ENCODE results near the gene MBD2.
"Not testable (repeated sequence)": the region's sequence is repeated elsewhere in the genome, so short reads cannot be mapped to it uniquely, and the experiment has no call there.

MBD2 gene

DNA sequence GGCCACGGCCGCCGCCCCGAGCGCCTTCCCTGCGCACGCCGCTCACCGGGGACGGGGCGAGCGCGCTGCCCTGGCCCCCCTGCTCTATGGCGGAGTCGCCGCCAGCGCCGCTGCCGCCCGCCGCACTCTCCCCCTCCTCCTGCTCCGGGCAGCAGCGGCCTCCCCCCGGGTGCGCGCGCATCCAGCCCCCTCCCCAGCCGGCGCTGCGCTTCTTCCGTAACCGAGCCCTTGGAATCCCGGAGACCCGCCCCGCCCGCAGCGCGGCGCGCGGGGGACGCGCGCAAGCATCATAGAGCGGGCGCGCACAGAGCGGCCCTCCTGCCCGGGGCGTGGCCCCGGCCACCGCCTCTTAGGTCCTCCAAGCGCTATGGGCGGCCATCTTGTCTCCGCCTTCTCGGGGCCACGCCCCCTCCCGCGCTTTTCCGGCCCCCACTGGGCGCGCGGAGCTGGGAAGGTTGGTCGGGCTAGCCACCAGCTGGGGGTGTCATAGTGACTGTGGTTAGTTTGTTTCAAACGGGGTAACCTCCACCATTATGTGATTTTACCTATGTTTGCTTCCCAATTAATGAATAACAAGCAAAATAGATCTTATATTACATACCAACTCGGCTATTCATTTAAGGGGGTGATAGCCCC, at the start of gene MBD2:
TSS of gene MBD2 (minus strand) at position 291 of the 636 bp plus-strand sequence. CDS start at position 181, 110 bp downstream.
- DNase-seq: peak; percentile 94

- DNase-seq: peak; percentile 60
Observed at GRCh38 chr18:54269893-54270844, 45.7 kb upstream of the MBD2 start.

DNA sequence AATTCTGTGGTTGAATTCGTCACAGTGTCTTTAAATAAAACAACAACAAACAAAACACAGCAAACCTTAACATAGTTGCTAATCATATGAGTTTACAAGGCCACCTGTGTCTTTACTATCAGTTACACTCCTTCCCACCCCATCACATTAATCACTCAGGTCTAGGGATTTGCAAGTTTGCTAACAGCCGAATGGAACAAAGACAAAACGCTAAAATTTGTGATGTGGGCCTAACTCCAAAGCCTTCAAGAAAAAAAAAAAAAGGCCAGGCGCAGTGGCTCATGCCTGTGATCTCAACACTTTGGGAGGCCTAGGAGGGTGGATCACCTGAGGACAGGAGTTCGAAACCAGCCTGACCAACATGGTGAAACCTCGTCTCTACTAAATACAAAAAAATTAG, 44.3 kb upstream of the MBD2 start:
- no peak for DNase-seq

DNA sequence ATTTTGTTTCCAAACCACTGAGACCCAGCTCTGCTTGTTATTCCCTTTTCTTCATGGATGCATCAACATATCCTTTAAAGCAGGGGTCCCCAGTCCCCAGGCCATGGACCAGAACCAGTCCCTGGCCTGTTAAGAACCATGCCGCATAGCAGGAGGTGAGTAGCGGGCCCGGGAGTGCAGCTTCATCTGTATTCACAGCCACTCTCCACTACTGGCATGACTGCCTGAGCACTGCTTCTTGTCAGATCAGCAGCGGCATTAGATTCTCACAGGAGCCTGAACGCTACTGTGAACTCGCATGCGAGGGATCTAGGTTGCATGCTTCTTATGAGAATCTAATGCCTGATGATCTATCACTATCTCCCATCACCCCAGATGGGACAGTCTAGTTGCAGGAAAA, 43.2 kb upstream of the MBD2 start:
- DNase-seq: no peak

DNA sequence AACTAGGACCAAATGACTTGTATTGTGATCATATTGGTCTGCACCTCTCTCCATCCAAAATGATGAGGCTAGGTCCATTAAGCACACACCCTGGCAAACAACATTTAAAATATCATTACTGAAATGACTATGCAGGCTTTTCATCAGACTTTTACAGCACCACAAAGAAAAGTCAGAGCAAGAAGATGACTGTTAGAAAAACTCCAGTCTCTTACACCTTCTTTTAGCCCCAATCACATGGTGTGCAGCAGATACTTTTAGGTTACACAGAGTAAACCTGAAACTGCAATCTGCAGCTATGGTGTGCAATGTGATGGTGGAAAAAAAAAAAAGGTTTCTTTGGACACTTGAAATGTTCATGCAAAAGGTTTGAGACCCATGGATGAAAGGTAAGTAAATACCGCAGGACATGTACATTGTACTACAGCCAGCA, 39.5 kb upstream of the MBD2 start:
- DNase-seq: no peak

- peak; percentile 14 for DNase-seq
Observed at GRCh38 chr18:54261894-54262293, 37.4 kb upstream of the MBD2 start.

DNA sequence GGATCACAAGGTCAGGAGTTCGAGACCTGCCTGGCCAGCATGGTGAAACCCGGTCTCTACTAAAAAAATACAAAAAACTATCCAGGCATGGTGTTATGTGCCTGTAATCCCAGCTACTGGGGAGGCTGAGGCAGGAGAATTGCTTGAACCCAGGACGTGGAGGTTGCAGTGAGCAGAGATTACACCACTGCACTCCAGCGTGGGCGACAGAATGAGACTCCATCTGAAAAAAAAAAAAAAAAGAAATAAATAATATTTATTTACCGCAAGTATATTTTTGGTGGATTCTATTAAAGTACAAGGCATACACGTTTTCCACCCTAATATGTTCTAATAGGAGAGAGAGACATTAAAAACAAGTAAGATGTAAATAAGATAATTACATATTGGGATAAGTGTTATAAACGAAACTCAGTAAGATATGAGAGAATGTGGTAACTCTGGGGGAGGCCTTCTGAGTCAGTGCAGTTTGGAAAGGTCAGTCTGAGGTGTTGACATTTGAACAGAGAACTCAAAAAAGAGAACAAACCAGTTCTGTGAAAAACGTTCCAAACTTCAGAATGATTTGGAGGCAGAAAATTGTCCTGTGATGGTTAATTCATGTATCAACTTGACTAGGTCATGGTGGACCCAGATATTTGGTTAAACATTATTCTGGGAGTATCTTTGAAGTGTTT, 36.1 kb upstream of the MBD2 start:
- peak; percentile 13 for DNase-seq

DNA sequence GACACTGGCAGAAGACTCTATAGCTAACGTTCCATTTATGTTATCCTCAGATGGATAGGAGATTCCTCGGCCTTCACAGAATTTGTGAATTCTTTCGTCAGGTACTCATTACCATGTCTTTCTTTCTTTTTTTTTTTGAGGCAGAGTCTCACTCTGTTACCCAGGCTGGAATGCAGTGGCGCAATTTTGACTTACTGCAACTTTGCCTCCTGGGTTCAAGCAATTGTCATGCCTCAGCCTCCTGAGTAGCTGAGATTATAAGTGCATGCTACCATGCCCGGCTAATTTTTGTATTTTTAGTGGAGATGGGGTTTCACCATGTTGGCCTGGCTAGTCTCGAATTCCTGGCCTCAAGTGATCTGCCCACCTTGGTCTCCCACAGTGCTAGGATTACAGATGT, 33.3 kb upstream of the MBD2 start:
- DNase-seq: not testable (repeated sequence)

DNA sequence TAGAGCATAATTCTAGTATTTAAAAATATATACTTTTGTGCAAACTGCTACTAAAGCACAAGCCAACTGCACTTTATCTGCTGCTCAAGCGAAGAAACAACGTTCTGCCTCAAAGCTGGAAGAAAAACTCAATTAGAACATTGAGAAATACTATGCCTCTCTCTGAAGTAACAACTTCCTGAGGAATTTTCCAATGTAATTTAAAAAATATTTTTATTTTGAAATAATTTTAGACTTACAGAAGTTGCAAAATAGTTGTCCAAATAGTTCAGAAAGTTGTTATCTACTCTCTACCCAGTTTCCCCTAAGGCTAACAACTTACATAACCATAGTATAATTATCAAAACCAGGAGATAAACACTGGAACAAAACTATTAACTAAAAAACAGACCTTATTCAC, 32.5 kb upstream of the MBD2 start:
- no peak for DNase-seq

GRCh38 chr18:54255141-54255540, 30.7 kb upstream of the MBD2 start:
- DNase-seq: no peak

DNA sequence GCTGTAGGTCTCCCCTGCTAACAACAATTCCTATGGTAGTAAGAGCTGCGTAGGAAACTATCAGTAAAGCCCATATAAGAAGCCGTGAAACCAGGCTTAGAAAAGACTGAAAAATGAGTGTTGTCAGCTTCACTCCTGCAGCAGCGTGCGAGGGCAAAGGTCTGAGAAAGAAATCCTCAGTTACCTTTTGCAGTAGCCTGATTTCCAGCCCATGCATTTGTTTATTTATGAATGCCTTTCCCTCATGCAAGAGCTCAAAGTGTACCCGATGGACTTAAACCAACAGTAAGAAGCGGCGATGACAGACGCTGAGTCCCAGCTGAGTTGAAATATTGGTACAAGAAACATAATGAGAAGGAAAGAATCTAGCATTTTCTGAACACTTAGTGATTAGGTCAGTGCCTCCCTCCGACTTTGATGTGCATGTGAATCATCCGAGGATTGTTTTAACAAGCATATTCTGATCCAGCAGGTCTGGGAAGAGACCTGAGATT, 29.8 kb upstream of the MBD2 start:
- no peak for DNase-seq

- DNase-seq: no peak
Observed at GRCh38 chr18:54251606-54252390, 27.3 kb upstream of the MBD2 start.

DNA sequence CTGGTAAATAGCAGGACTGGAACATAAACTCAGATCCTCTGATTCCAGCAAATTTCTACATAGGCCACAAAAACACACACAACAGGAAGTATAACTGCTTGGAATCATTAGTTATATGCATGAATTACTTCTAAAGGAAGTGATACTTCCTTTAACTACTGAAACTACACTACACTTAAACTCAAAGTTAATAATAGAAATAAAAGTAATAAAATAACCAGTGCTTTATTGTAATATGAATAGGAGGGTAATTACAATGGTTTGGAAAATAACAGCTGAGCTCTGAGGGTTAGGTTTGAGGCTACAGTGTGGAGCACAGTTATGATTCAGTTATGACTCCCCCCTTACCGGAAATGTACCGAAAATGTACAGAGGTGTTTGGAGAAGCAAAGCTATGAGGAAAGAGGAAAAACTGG, 26.4 kb upstream of the MBD2 start:
- no peak for DNase-seq

- DNase-seq: no peak
Observed at GRCh38 chr18:54247511-54248175, 23.2 kb upstream of the MBD2 start.

- DNase-seq: no peak
Observed at GRCh38 chr18:54242327-54242726, 17.9 kb upstream of the MBD2 start.

- no peak for DNase-seq
Observed at GRCh38 chr18:54241483-54241882, 17.0 kb upstream of the MBD2 start.

- no peak for DNase-seq
Observed at GRCh38 chr18:54240629-54241107, 16.2 kb upstream of the MBD2 start.

- DNase-seq: no peak
Observed at GRCh38 chr18:54239601-54240000, 15.1 kb upstream of the MBD2 start.

DNA sequence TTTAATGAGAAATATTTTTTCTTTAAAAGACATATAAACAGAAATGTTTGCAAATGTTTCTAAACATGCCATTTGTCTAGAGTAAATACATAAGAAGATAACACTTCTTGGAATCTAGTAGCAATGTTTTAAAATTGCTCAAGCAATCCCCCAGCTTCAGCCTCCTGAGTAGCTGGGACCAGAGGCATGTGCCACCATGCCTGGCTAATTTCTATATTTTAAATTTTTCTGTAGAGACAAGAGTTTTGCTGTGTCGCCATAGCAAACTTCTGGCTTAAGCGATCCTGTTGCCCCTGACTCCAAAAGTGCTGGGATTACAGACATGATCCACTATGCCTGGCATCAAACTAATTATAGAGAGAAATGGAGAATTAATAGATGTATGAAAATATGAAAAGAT, 14.6 kb upstream of the MBD2 start:
- DNase-seq: no peak

DNA sequence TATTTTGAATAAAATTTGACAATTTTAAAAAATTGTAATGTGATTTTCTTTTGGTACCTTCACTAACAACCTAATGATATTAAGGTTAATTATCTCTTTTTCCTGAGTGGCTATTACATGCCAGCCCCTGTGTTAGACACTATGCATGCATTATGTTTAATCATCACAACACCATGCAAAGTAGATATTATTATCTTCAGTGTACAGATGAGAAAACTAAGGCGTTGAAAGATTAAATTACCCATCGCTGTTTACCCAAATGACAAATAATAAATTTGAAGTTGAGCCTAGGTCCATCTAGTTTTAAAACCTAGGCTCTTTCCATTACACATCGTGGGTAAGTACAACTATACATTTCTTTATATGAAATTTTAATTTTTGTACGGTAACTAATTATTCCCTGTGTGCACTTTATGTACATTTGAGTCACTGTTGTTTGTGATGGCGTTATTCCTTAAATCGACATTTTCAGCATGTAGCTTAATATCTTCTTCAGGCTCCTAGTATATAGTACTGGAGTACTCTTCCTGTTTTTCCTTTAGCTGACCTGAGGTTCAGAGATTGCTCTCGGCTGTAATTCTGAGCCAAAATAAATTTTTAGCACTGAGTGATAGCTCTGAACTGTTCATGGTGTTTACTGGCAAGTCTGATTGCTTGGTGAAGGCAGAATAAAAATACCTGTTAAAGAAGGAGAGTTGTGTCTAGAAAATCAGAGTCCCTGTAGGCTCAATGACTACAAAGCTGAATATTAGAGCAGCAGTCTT, 13.9 kb upstream of the MBD2 start:
- DNase-seq: no peak

GRCh38 chr18:54235871-54236270, 11.4 kb upstream of the MBD2 start:
- DNase-seq: no peak

Data from CD4-positive, alpha-beta T cell treated with Interleukin-4 for 4 hours (primary cell).